Activated naive CD4-positive, alpha-beta T cell (primary cell): ENCODE results near the gene LYPD6.
"Not testable (repeated sequence)": the region's sequence is repeated elsewhere in the genome, so short reads cannot be mapped to it uniquely, and the experiment has no call there.

Experiments used
- DNase-seq, 4 experiments: peaks; one replicate each; lab custom pipeline; 2025; lab: John Stamatoyannopoulos, UW

Gene LYPD6

DNA sequence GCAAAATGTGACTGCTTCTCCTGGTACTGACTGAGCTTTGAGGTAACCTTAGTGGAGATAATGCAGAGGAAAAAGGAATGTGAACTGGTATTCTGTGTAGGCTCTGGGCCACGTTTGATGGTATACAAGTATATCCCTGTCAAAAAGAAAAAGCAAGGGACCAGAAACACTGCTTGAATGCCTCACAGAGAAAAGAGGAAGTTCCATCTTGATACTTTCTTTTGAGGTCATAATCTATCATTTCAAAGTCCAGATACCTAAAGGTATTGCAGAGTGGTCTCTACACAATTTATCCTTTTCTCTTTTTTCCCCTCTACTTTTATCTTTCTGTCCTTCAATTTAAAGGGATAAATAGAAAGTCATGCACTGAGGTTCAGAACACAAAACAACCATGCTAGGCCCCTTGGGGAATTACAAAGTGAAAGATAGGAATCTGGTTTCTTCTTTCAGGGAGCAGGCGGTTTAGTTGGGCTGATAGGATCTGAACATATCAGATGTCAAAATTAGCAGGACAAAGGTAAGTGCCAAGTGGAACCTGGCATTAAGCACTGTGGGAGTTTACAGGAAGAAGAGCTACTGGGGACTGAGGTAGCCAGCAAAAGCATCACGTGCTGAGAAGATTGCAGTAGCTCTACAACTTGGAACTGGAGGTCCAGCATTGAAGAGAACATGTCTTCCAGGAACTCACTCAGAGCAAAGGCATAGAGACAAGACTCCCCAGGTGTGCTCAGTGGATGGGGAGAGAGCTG, 121.2 kb downstream of the LYPD6 start:
- no peak for DNase-seq

DNA sequence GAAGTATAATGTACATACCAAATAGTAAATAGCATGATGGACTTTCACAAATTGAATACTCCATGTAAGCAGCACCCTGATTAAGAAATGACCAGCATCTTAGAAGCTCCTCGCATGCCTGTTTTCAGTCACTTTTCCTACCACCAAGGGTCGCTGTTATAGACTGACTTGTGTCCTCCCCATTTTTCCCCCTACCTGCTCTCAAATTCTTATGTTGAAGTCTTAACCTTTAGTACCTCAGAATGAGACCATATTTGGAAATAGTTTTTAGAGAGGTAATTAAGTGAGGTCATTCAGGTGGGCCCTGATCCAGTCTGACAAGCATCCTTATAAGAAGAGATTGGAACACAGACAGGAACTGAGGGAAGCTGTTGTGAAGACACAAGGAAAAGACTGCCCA, 125.9 kb downstream of the LYPD6 start:
- no peak for DNase-seq

GRCh38 chr2:149458502-149458901, 128.1 kb downstream of the LYPD6 start:
- DNase-seq: no peak

GRCh38 chr2:149463328-149464002, 133.1 kb downstream of the LYPD6 start:
- no peak for DNase-seq

DNA sequence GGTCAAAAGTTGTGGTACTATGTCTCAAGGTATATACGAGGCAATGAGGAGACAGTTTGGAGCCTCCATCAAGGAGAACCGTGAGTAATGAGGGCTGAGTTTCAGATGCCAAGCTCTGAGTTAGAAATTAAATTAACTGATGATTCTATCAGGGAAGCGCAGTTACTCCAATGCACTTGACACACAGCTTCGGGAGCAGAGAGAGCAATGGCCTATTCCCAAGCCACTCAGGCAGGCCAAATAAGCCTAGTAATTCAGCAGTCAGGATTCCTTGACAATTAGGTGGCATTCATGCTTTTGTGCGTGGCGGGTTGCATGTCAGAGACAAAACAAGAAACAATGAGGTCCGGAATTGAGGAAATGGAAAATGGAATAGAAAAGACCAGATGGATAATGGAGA, 134.0 kb downstream of the LYPD6 start:
- DNase-seq: no peak

DNA sequence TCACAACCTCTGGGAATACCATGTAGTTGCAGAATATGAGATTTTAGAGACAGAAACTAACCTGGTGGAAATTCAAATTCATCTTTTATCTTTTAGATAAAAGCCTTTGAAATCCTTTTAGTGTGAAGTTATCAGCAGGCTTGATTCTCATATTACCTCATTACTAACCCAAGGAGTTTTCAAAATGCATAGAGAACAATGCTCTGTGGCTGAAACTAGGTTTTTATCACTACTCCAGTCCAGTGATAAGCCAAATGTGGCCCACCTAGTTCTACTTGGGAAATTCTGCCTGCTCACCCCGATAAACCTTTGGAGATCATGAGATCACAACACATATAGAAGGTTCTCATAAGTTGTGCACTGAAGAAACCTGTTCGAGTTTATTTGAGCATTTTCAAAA, 135.5 kb downstream of the LYPD6 start:
- DNase-seq: no peak

DNA sequence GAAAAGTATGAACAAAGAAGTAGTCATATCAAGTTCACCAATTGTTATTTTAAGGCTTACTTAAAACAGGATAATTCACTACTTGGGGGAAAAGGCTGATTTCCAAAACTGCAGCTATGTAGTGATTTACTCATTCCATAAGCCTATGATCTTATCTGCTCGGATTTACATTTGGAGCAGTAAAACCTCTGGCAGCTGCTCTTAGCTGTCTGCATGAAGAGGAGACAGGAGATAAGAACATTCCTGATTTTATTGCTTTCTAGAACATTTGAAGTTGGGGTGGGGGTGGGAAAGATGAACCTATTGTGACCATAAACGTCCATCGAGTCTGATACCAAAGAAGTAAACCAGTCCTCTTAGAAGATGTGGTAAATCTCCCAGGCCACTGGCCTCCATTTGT, 136.2 kb downstream of the LYPD6 start:
- DNase-seq: no peak

DNA sequence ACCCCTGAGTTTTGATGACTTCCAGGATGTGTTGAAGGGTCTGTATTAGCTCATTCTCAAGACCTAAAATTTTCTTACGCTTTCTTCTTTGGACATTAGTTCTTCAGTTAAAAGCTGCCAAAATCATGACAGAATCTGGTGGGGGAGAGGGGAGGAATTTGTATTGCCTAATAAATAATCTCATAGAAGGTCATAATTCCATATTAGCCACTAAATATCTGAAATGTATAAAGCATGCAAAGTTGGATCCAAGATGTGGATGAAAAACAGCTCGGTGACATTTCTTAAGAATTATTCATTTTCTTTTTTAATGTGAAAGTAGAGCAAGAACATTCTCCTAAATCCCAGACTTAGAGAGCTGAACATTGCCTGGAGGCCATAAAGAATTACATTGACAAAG, 137.0 kb downstream of the LYPD6 start:
- no peak for DNase-seq

DNA sequence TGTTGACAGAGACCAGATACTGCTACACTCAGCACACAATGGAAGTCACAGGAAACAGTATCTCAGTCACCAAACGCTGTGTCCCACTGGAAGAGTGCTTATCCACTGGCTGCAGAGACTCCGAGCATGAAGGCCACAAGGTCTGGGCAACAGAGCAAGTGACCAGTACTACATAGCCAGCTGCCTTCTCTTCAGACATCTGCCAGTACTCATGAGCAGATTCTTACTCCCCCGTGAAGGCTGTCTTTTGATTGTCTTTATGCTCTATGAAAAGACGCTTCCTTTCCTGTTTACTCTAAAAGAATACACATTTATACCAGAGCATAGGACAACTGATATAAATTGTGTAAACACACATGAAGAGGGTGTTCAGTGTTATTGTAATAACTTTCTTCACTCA, 138.2 kb downstream of the LYPD6 start:
- DNase-seq: no peak

DNA sequence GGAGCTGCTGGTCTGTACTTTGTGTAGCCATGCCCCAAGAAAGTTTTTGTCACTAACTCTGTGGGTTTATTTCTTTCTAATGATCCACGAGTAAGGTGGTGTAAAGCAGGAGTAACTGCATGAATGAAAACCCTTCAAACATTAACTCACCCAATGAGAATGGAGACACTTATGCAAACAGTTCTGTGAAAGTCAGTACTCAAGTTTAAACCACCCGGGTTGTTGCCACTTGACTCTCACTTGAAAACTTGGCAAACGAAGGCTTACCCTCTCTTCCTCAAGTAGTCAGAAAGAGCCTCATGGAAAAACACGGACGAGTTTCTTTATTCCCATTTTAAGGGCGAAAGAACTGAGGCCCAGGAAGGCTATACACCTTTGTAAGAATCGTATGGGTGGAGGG, 139.7 kb downstream of the LYPD6 start:
- no peak for DNase-seq

GRCh38 chr2:149472413-149472812, 142.0 kb downstream of the LYPD6 start:
- no peak for DNase-seq

DNA sequence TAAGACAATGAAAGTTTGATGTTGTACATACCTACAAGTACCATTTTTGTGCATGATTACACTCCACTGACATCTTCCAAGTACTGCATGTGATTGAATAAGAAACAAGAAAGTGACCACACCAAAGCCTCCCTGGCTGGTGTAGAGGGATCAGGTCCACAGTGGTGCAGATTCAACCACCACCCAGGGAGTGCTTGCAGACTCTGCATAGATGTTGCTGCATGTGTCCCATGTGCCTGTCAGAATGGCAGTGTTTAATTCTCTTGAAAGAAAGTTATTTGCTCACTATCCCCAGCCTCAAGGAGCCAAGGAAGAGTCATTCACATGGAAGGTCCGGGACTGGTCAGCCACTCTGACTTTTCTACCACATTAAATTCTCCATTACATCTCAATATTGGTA, 142.7 kb downstream of the LYPD6 start:
- no peak for DNase-seq

DNA sequence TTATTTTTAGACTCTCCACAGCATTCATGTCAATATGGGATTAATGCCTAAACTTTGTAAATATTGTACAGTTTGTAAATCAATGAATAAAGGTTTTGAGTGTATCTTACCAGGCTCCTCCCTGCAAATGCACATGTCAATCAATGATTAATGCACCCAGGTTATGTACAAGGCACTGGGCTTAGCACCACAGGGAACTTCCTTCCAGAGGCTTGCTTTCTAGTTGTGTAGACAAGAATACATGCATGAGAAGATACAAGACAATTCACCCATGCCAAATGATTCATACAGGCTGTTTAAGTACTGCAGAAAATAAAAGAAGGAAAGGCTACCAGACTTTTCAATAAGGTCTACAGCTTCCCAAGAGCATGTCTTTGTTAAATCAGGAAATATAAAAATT, 143.1 kb downstream of the LYPD6 start:
- no peak for DNase-seq

GRCh38 chr2:149483004-149483605, 152.7 kb downstream of the LYPD6 start:
- no peak for DNase-seq

DNA sequence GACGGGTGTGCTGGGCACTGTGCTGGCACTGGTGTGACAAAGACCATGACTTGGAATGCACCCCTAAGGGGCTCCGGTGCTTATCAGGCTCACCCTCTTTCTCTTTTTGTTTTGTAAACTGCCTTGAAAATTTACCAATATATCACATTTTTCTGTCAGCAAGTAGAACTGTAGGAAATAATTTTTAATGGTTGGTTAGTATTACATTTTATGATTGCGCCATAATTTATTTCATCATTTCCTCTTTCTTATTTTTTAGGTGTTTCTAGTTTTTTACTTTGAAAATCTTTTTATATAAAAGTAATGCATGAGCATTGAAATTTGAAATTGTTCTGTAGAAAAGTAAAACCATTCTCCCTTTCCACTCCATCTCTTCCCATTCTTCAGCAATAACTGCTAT, 156.3 kb downstream of the LYPD6 start:
- DNase-seq: no peak

- no peak for DNase-seq
These were observed 156.8 kb downstream of the LYPD6 start for GRCh38 chr2:149487189-149487588.

GRCh38 chr2:149488706-149489440, 158.5 kb downstream of the LYPD6 start:
- DNase-seq: no peak

DNA sequence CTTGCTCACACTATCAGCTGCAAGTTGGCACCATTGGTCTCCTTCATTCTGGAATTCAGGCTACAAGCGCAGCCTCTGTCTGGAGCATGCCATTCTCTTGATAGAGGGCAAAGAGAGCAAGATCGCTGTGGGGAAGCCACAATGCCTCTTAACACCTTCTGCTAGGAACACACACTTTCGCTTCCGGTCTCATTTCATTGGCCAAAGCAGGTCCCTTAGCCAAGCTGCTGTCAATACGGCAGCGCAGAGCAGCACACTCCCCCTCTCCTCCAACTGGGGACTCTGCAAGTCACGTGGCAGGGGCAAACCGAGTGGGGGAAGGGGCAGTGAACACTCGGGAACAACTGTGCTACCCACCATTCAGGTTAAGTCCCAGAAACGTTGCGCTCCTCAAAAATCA, 159.1 kb downstream of the LYPD6 start:
- DNase-seq: no peak

GRCh38 chr2:149490296-149490695, 159.9 kb downstream of the LYPD6 start:
- no peak for DNase-seq

DNA sequence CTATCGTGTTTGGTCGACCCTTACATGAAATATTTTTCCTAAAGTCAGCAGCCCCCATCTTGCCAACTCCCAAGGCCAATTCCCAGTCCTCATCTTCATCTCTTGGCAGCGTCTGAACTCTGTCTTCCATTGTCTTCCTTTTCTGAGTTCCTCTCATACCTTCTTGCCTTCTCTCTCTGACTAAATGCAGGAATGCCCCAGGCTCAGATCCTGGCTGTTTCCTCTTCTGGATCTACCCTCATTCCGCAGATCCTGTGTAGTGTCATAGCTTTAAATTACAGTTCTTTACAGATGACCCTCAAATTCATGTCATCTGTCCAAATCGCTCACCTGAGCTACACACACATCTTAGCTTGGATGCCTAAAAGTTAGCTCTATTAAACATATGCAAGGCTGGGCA, 162.5 kb downstream of the LYPD6 start:
- no peak for DNase-seq

GRCh38 chr2:149499204-149499603, 168.8 kb downstream of the LYPD6 start:
- DNase-seq: not testable (repeated sequence)

GRCh38 chr2:149506808-149507207, 176.4 kb downstream of the LYPD6 start:
- DNase-seq: not testable (repeated sequence)

DNA sequence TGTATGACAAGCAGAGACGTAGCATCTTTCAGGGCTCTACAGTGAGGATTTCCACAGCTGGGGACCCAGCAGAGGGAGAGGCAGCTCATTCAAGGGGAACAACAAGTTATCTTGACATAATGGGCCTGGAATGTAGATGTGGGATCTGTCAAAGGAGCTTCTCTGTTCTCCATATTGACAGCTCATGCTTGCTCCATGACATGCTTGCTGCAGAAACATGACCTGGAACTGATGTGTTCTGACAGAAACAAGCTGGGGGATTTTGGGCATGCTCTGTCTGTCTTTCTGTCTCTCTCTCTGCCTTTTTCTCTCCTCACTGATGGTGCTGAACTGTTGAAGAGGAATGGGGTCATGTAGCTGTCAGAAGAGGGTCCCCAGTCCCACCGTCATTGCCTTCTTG, 177.6 kb downstream of the LYPD6 start:
- no peak for DNase-seq
